Erythroblast (primary cell): ENCODE measurements around the gene NF2.
"Not testable (repeated sequence)": the region's sequence is repeated elsewhere in the genome, so short reads cannot be mapped to it uniquely, and the experiment has no call there.

Experiments used
- DNase-seq, 2 experiments: peaks; one replicate each; lab custom pipeline; 2025; lab: John Stamatoyannopoulos, UW
- GATA1 ChIP-seq: IDR thresholded peaks from 2 replicates; pipeline ENCODE4 v1.6.1; 2011; ENCODE audit warnings: low read depth, mild to moderate bottlenecking, control low read depth, low read length, moderate library complexity
- POLR2A ChIP-seq: IDR thresholded peaks from 2 replicates; pipeline ENCODE4 v1.6.1; 2011; ENCODE audit warnings: mild to moderate bottlenecking, low read length

Gene NF2

GRCh38 chr22:29580200-29580810 is 23.1 kb upstream of the NF2 start:
- DNase-seq = no peak
- TF ChIP-seq GATA1 = no peak
- TF ChIP-seq POLR2A = no peak

- no peak for DNase-seq
- TF ChIP-seq POLR2A (no peak), GATA1 (no peak)
These were observed 21.6 kb upstream of the NF2 start for GRCh38 chr22:29581799-29582198.

GRCh38 chr22:29584975-29585374 is 18.5 kb upstream of the NF2 start:
- TF ChIP-seq GATA1 (no peak), POLR2A (no peak)
- DNase-seq = no peak

GRCh38 chr22:29586193-29586705 is 17.2 kb upstream of the NF2 start:
- DNase-seq = not testable (repeated sequence)

GRCh38 chr22:29587938-29588699 is 15.3 kb upstream of the NF2 start:
- DNase-seq = no peak
- TF ChIP-seq GATA1 (no peak), POLR2A (no peak)

- no peak for DNase-seq
- TF ChIP-seq POLR2A (no peak), GATA1 (no peak)
These were observed 9.5 kb upstream of the NF2 start for GRCh38 chr22:29593923-29594322.

GRCh38 chr22:29594447-29594846 is 9.0 kb upstream of the NF2 start:
- not testable (repeated sequence) for DNase-seq

- DNase-seq = no peak
- TF ChIP-seq GATA1 = no peak
- TF ChIP-seq POLR2A = no peak
These were observed 7.0 kb upstream of the NF2 start for GRCh38 chr22:29596408-29596807.

GRCh38 chr22:29597871-29598683 is 5.4 kb upstream of the NF2 start:
- not testable (repeated sequence) for DNase-seq

GRCh38 chr22:29598684-29599020 is 4.8 kb upstream of the NF2 start:
- no peak for TF ChIP-seq POLR2A
- no peak for TF ChIP-seq GATA1

GRCh38 chr22:29604076-29604360 is 585 bp downstream of the NF2 start:
- TF ChIP-seq GATA1 (no peak), POLR2A (no peak)
- DNase-seq = peak in 1 of 2 experiments; percentile 70

More at GRCh38 chr22:29598684-29599020, 4.8 kb upstream of the NF2 start:
- DNase-seq = no peak

- no peak for DNase-seq
- no peak for TF ChIP-seq POLR2A
- no peak for TF ChIP-seq GATA1
These were observed 2.1 kb downstream of the NF2 start for GRCh38 chr22:29605527-29605850.

- DNase-seq = no peak
- TF ChIP-seq GATA1 = no peak
- no peak for TF ChIP-seq POLR2A
These were observed 2.9 kb downstream of the NF2 start for GRCh38 chr22:29606320-29606719.

- TF ChIP-seq POLR2A = no peak
- TF ChIP-seq GATA1 = no peak
- DNase-seq = no peak
These were observed 4.0 kb downstream of the NF2 start for GRCh38 chr22:29607426-29607825.

- TF ChIP-seq POLR2A (no peak), GATA1 (no peak)
- no peak for DNase-seq
These were observed 5.7 kb downstream of the NF2 start for GRCh38 chr22:29609139-29609538.

- TF ChIP-seq POLR2A (no peak), GATA1 (no peak)
- no peak for DNase-seq
These were observed 7.3 kb downstream of the NF2 start for GRCh38 chr22:29610780-29611179.
